GM19025 (cell line): Measurements from ENCODE around the gene MOCS1.
"Not testable (repeated sequence)": the region's sequence is repeated elsewhere in the genome, so short reads cannot be mapped to it uniquely, and the experiment has no call there.

Experiments
- ATAC-seq: cut with Tn5 transposase; IDR thresholded peaks from one replicate; pipeline ENCODE4 v1.9.1; 2021; ENCODE audit warnings: mild to moderate bottlenecking, low read depth, moderate library complexity; ENCODE audit not compliant: unreplicated experiment

The MOCS1 gene

GRCh38 chr6:39934131-39934757 is at the start of gene MOCS1:
MOCS1 (minus strand) TSS chr6:39934462; CDS start chr6:39934417, 45 bp downstream.
- ATAC-seq: no peak

GRCh38 chr6:39984051-39984450 is 49.8 kb upstream of the MOCS1 start:
- no peak for ATAC-seq

GRCh38 chr6:39983193-39983592 is 48.9 kb upstream of the MOCS1 start:
- no peak for ATAC-seq

GRCh38 chr6:39982720-39983119 is 48.5 kb upstream of the MOCS1 start:
- ATAC-seq: no peak

- no peak for ATAC-seq
Observed at GRCh38 chr6:39980839-39981580, 46.7 kb upstream of the MOCS1 start.

- ATAC-seq: no peak
Observed at GRCh38 chr6:39979461-39980328, 45.4 kb upstream of the MOCS1 start.

GRCh38 chr6:39978240-39978639 is 44.0 kb upstream of the MOCS1 start:
- ATAC-seq: no peak

- no peak for ATAC-seq
Observed at GRCh38 chr6:39973661-39974060, 39.4 kb upstream of the MOCS1 start.

- ATAC-seq: not testable (repeated sequence)
Observed at GRCh38 chr6:39972717-39973116, 38.5 kb upstream of the MOCS1 start.

GRCh38 chr6:39971131-39971530 is 36.9 kb upstream of the MOCS1 start:
- ATAC-seq: not testable (repeated sequence)

- no peak for ATAC-seq
Observed at GRCh38 chr6:39965751-39966150, 31.5 kb upstream of the MOCS1 start.

GRCh38 chr6:39964530-39964929 is 30.3 kb upstream of the MOCS1 start:
- no peak for ATAC-seq

GRCh38 chr6:39964094-39964493 is 29.8 kb upstream of the MOCS1 start:
- no peak for ATAC-seq

GRCh38 chr6:39962831-39963230 is 28.6 kb upstream of the MOCS1 start:
- no peak for ATAC-seq

GRCh38 chr6:39961178-39961577 is 26.9 kb upstream of the MOCS1 start:
- no peak for ATAC-seq

- ATAC-seq: no peak
Observed at GRCh38 chr6:39958947-39959346, 24.7 kb upstream of the MOCS1 start.

- no peak for ATAC-seq
Observed at GRCh38 chr6:39956936-39957335, 22.7 kb upstream of the MOCS1 start.

- no peak for ATAC-seq
Observed at GRCh38 chr6:39953076-39953618, 18.9 kb upstream of the MOCS1 start.

- no peak for ATAC-seq
Observed at GRCh38 chr6:39952167-39952566, 17.9 kb upstream of the MOCS1 start.

GRCh38 chr6:39951716-39952115 is 17.5 kb upstream of the MOCS1 start:
- ATAC-seq: no peak

GRCh38 chr6:39951191-39951590 is 16.9 kb upstream of the MOCS1 start:
- no peak for ATAC-seq
